HUES48 (cell line): ENCODE measurements around the gene EP400.

Source experiments
- H3K27ac ChIP-seq: one replicate; pipeline ENCODE4 v1.7.0; 2013; ENCODE audit warnings: low read depth, low read length, inconsistent platforms
- H3K27me3 ChIP-seq: 2 replicates; pipeline ENCODE4 v1.6.1; 2013; ENCODE audit warnings: mild to moderate bottlenecking, low read length; ENCODE audit not compliant: control insufficient read depth, insufficient read depth
- H3K36me3 ChIP-seq: 2 replicates; pipeline ENCODE4 v1.6.1; 2013; ENCODE audit warnings: low read length; ENCODE audit not compliant: control insufficient read depth, insufficient read depth
- H3K4me1 ChIP-seq: 2 replicates; pipeline ENCODE4 v1.6.1; 2013; ENCODE audit warnings: mild to moderate bottlenecking, low read length; ENCODE audit not compliant: control insufficient read depth, insufficient read depth
- H3K4me3 ChIP-seq: 2 replicates; pipeline ENCODE4 v1.5.1; 2013; ENCODE audit warnings: mild to moderate bottlenecking, low read depth, low read length
- H3K9ac ChIP-seq: 2 replicates; pipeline ENCODE4 v1.6.1; 2013; ENCODE audit warnings: mild to moderate bottlenecking, low read depth, low read length, moderate library complexity
- H3K9me3 ChIP-seq: 2 replicates; pipeline ENCODE4 v1.6.1; 2013; ENCODE audit warnings: low read length; ENCODE audit not compliant: control insufficient read depth, insufficient read depth

Gene EP400

GRCh38 chr12:132103542-132104308 lies 154.0 kb downstream of the EP400 start:
- H3K27ac ChIP-seq = no peak overlapping the region
- H3K9ac ChIP-seq = no peak overlapping the region
- H3K36me3 ChIP-seq = peaks cover 25% of the 10 kb centered on the region
- H3K9me3 ChIP-seq = no peaks in the 10 kb centered on the region
- peaks cover 6% of the 10 kb centered on the region for H3K4me1 ChIP-seq
- no peak overlapping the region for H3K4me3 ChIP-seq
- no peaks in the 10 kb centered on the region for H3K27me3 ChIP-seq

DNA sequence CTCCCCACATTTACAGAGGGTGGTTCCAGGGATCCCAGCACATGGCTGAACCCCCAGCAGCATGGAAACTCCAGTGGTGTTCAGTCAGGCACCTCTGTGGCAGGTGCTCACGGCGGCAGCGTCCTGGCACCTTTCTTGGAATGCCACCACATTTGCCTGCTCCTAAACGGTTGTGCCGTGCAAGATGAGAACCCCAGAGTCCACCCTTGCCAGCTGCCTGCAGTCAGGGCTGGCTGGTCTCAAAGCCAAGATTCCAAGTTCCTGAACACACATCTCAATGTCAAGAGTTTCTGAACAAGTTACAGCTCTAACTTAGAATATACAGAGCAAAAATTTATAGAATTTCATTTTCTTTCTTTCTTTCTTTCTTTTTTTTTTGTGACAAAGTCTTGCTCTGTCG lies 155.7 kb downstream of the EP400 start:
- no peaks in the 10 kb centered on the region for H3K9me3 ChIP-seq
- H3K4me3 ChIP-seq = no peak overlapping the region
- H3K27me3 ChIP-seq = no peaks in the 10 kb centered on the region
- peaks cover 6% of the 10 kb centered on the region for H3K4me1 ChIP-seq
- H3K9ac ChIP-seq = no peak overlapping the region
- H3K36me3 ChIP-seq = peaks cover 26% of the 10 kb centered on the region
- H3K27ac ChIP-seq = no peak overlapping the region

DNA sequence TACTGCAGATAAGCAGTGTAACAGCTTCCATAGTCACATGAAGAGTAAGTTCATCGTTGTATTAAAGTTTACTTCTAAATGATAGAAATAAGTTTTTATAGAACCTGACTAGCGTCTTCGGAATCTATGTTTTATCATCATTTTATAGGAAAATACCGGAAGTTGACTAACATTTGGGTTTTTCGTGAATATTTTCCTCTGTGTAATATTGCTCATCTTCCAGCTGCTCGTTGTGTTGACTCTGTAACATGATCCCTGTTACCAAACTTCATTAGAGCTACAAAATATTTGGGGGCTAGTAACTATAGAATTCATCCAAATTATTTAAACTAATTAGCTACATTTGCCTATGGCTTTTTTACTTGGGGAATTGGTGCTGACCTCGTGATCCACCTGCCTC lies 157.2 kb downstream of the EP400 start:
- Histone ChIP-seq H3K9me3 (no peaks in the 10 kb centered on the region), H3K9ac (no peak overlapping the region), H3K36me3 (peaks cover 31% of the 10 kb centered on the region), H3K4me1 (peaks cover 6% of the 10 kb centered on the region), H3K27ac (no peak overlapping the region), H3K4me3 (no peak overlapping the region), H3K27me3 (no peaks in the 10 kb centered on the region)

DNA sequence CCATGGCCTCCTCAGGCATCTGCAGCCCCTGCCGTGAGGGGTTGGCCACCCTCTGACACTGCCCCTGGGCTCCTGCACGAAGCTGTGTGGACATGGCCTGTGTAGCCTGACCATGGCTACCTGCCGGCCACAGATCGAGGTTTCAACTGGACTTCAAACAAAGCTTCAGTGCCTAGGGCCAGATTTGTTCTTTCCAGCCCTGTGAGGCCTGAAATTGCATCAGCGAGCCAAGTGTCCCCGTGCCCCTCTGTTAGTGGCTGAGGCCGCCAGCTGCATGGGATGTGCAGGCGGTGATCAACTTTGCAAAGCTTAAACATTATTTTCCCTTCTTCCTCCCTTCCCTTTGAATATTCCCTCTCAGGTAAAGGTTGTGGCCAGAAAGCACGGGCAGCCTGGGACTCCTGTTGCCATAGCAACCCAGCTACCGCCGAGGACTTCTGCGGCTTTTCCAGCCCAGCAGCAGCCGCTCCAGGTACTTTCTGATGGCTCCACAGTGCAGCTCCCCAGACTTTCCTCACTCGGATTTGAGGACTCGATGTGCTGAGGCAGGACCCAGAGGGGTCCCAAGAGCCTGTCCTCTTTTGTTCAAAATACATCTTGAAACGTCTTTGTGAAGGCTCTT lies 158.6 kb downstream of the EP400 start:
- peak overlapping the region; percentile 54 for H3K27ac ChIP-seq
- peaks cover 32% of the 10 kb centered on the region for H3K36me3 ChIP-seq
- H3K9me3 ChIP-seq = no peaks in the 10 kb centered on the region
- no peak overlapping the region for H3K9ac ChIP-seq
- H3K4me3 ChIP-seq = no peak overlapping the region
- H3K4me1 ChIP-seq = peaks cover 6% of the 10 kb centered on the region
- no peaks in the 10 kb centered on the region for H3K27me3 ChIP-seq

- H3K27me3 ChIP-seq = no peaks in the 10 kb centered on the region
- no peak overlapping the region for H3K4me3 ChIP-seq
- H3K4me1 ChIP-seq = no peaks in the 10 kb centered on the region
- H3K9ac ChIP-seq = no peak overlapping the region
- peaks cover 45% of the 10 kb centered on the region for H3K36me3 ChIP-seq
- H3K27ac ChIP-seq = no peak overlapping the region
- H3K9me3 ChIP-seq = no peaks in the 10 kb centered on the region
Observed at GRCh38 chr12:132109741-132110140, 160.0 kb downstream of the EP400 start.

DNA sequence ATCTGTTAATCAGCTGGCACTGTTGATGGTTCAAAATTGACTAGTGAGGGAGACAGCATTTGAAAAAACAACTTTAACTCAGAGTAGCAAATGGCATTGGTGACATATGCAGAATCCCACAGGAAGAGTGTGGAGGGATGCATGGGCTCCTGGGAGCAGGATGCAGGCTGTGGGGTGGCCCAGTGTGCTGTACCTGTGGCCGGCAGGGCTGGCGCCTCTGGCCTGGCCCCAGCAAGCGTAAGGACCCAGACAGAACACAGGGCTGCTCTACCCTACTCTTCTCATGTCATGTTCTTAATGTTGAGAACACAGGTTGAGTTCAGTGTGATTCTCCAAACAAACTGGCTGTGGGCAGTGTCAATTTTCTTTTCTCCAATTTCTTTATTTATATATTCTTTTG lies 160.9 kb downstream of the EP400 start:
- no peak overlapping the region for H3K27ac ChIP-seq
- H3K4me1 ChIP-seq = no peaks in the 10 kb centered on the region
- peaks cover 47% of the 10 kb centered on the region for H3K36me3 ChIP-seq
- no peak overlapping the region for H3K9ac ChIP-seq
- no peaks in the 10 kb centered on the region for H3K9me3 ChIP-seq
- H3K4me3 ChIP-seq = no peak overlapping the region
- H3K27me3 ChIP-seq = no peaks in the 10 kb centered on the region

GRCh38 chr12:132111654-132112304 lies 162.0 kb downstream of the EP400 start:
- H3K9ac ChIP-seq = no peak overlapping the region
- no peaks in the 10 kb centered on the region for H3K9me3 ChIP-seq
- H3K27ac ChIP-seq = no peak overlapping the region
- no peaks in the 10 kb centered on the region for H3K27me3 ChIP-seq
- H3K4me1 ChIP-seq = no peaks in the 10 kb centered on the region
- no peak overlapping the region for H3K4me3 ChIP-seq
- H3K36me3 ChIP-seq = peaks cover 52% of the 10 kb centered on the region

DNA sequence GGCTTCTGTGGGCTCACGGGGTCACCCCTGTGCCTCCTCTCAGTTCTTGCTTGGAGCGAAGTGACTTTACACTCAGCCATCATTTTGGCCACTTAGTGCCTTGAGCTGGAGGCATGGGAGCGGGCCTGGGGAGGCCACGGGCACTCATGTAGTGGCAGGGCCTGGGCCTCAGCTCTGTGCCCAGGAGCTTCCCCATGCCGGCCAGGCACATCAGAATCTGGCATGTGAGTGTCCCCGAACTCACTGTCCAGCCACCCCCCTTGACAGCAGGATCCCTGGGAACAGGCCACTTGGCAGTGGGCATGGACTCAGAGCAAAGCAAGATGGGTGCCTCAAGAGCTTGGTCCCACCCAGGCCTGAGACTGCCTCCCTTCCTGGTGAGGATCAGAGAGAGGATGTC lies 164.9 kb downstream of the EP400 start:
- Histone ChIP-seq H3K27ac (no peak overlapping the region), H3K4me3 (no peak overlapping the region), H3K27me3 (no peaks in the 10 kb centered on the region), H3K4me1 (no peaks in the 10 kb centered on the region), H3K9ac (no peak overlapping the region), H3K9me3 (no peaks in the 10 kb centered on the region), H3K36me3 (peaks cover 53% of the 10 kb centered on the region)

DNA sequence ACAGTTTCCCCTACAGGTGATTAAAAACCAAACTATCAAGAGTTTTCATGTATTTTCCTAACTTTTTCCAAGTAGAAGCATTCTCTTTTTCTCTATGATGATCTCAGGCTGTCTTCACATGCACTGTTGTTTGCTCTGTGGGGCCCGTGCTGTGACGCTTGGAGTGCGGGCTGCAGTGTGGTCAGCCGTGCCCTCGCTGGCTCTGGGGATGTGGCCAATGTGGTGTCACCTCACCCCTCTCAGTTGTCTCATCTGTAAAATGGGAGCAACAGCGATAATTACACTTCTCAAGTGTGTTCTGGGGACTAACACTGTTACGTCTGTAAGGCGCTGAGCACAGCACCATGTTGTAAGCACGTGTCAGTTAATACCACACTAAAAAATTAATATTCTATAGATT lies 165.8 kb downstream of the EP400 start:
- Histone ChIP-seq H3K27ac (no peak overlapping the region), H3K4me1 (no peaks in the 10 kb centered on the region), H3K9me3 (no peaks in the 10 kb centered on the region), H3K27me3 (no peaks in the 10 kb centered on the region), H3K4me3 (no peak overlapping the region), H3K9ac (no peak overlapping the region), H3K36me3 (peaks cover 51% of the 10 kb centered on the region)

DNA sequence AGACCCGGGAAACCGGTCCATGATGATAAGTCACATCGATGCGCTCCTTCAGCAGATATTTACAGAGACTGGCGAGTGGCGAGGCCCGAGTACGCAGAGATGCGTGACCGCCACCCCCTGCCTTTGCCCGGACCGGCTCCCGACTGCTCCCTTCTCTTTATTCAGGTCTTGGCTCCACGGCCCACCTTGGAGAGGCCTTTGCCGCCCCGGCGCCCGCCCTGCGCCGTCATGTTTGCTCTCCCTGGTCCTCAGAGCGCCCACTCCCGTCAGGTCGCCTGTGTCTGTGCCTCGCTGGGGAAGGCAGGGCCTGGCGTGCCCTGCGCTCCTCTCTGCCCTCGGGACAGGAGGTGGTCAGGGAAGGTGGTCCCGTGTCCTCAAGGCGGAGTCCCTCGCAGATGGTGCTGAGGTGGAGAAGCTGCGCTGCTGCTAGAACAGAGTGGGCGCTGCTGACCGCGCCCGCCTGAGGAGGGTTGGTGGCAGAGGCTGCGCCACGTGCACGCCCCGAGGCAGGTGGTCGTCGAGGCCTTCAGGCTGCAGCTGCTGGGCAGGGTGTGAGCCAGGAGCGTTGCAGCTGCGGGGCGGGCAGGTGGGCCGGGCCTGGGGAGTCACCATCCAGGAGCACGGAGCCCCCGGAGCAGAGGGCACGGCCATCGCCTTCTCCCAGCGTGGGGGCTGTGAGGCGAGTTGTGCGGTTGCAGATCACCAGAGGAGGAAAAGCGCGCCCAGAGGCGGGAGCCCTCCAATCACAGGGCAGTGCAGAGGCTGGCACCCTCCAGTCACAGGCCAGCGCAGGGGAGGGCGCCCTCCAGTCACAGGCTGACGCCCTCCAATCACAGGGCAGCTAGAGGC lies 167.2 kb downstream of the EP400 start:
- Histone ChIP-seq H3K27ac (no peak overlapping the region), H3K4me3 (no peak overlapping the region), H3K36me3 (peaks cover 53% of the 10 kb centered on the region), H3K4me1 (no peaks in the 10 kb centered on the region), H3K9me3 (no peaks in the 10 kb centered on the region), H3K27me3 (no peaks in the 10 kb centered on the region), H3K9ac (no peak overlapping the region)
